WERI-Rb-1 (cell line): ENCODE measurements around the gene GPBAR1.

Source experiments
- DNase-seq: peaks from one replicate; pipeline ENCODE4 v3.0.0-alpha.2; 2020
- H3K27ac ChIP-seq: fragments of 250-450 bp; sonication (Bioruptor Pico); 2 replicates; pipeline ENCODE4 v1.5.1; 2020; ENCODE audit warnings: mild to moderate bottlenecking, moderate library complexity
- H3K27me3 ChIP-seq: fragments of 250-450 bp; sonication (Bioruptor Pico); 2 replicates; pipeline ENCODE4 v1.5.1; 2021; ENCODE audit warnings: mild to moderate bottlenecking, low read depth, moderate library complexity; ENCODE audit not compliant: insufficient read depth, severe bottlenecking
- H3K36me3 ChIP-seq: fragments of 250-450 bp; sonication (Bioruptor Pico); 2 replicates; pipeline ENCODE4 v1.5.1; 2020; ENCODE audit warnings: mild to moderate bottlenecking, moderate library complexity
- H3K4me3 ChIP-seq: 2 replicates; pipeline ENCODE4 v1.5.1; 2011; ENCODE audit warnings: low read depth, mild to moderate bottlenecking, control low read depth, low read length
- H3K9me3 ChIP-seq: fragments of 250-450 bp; sonication (Bioruptor Pico); 2 replicates; pipeline ENCODE4 v1.5.1; 2021; ENCODE audit warnings: mild to moderate bottlenecking, moderate library complexity; ENCODE audit not compliant: severe bottlenecking
- TF ChIP-seq, protein P1 (sequence below): IDR thresholded peaks from 2 replicates; pipeline ENCODE4 v1.5.1; 2011; ENCODE audit warnings: low read depth, mild to moderate bottlenecking, control low read depth, inconsistent platforms, low read length

GPBAR1 gene

DNA sequence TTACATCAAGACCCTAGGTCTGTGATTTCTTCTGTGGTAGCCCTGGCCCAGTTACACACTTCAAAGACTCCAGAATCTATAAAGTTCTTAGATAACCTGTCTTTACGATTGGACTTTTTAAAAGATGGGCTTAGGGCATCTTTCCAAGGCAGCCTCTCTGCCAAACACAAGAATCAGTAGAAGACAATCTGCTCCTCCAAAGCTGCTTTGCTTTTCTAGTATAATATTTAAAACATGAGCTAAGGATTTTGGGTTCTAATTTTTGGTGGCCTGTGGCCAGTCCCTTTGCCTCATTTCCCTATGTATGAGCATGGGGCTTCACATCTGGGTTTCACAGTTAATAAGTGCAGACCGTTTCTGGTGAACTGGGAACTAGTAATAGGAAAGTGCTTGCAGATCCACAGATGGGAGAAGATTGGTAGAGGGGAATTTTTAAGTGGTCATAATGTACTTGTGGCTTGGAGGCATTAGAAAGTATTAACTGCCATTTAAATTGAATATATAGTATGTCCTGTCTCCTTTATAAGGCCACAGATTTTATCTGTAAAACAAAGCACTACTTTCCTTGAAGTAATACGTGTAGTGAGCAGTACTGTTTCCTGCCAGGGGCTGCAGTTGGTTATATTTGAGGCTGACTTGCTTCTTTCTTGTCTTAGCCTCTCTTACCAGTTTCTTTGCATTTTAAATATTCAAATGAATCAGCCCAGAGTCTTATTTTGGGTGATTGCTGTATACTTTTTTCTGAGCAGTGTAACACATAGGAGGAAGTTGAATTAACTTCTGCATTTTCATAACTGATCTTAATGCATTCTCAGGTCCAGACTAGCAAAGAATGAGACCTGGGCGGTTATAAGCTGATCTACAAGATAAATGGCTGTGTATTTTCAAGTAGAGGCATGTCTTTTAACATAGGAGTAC is 42.3 kb upstream of the GPBAR1 start:
- Histone ChIP-seq H3K27me3 (no peaks in the 10 kb centered on the region), H3K27ac (no peak overlapping the region), H3K36me3 (peaks cover 6% of the 10 kb centered on the region), H3K4me3 (peak overlapping the region; percentile 76), H3K9me3 (no peaks in the 10 kb centered on the region)
- TF ChIP-seq, protein P1, sequence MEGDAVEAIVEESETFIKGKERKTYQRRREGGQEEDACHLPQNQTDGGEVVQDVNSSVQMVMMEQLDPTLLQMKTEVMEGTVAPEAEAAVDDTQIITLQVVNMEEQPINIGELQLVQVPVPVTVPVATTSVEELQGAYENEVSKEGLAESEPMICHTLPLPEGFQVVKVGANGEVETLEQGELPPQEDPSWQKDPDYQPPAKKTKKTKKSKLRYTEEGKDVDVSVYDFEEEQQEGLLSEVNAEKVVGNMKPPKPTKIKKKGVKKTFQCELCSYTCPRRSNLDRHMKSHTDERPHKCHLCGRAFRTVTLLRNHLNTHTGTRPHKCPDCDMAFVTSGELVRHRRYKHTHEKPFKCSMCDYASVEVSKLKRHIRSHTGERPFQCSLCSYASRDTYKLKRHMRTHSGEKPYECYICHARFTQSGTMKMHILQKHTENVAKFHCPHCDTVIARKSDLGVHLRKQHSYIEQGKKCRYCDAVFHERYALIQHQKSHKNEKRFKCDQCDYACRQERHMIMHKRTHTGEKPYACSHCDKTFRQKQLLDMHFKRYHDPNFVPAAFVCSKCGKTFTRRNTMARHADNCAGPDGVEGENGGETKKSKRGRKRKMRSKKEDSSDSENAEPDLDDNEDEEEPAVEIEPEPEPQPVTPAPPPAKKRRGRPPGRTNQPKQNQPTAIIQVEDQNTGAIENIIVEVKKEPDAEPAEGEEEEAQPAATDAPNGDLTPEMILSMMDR: no peak
- DNase-seq: no peak

DNA sequence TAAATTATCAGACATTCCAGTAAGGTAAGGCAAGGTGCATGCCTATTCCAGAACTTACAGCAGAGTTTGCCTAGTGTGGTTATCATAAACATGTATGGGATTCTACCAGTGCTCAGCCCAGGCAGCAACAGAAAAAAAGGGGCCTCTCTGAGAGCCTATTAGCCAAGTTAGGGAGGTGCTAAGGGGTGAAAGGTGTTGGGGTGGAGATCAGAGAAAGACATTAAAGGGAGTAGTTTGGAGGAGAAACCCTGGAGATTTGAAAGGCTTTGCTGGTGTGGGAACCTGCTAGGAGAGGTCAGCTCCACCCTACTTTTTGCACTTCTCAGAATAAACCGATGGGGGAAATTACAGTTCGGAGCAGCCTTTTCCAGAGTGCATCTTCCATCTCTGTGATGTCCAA is 40.9 kb upstream of the GPBAR1 start:
- Histone ChIP-seq H3K9me3 (no peaks in the 10 kb centered on the region), H3K27ac (no peak overlapping the region), H3K27me3 (no peaks in the 10 kb centered on the region), H3K4me3 (no peak overlapping the region), H3K36me3 (peaks cover 18% of the 10 kb centered on the region)
- DNase-seq: no peak
- TF ChIP-seq, protein P1: no peak

DNA sequence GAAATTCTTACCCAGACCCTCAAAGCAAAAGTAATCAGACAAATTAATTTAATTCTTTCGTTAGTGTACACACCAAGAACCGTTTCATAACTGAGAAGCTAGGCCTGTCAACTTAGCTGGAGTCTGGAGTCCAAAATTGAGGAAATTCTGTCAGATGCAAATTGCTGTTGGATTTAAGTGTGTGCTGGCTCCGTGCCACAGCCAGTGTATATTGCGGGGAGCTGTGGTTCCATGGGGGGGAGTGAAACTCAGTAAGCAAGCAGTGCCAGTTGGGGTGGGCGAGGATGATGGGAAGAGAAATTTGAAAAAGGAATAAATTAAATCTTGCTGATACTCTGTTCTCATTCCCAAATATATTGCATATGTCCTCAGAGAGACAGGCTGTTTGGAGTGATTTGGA is 39.8 kb upstream of the GPBAR1 start:
- DNase-seq: no peak
- no peaks in the 10 kb centered on the region for H3K27me3 ChIP-seq
- no peak overlapping the region for H3K27ac ChIP-seq
- H3K4me3 ChIP-seq: no peak overlapping the region
- TF ChIP-seq, protein P1: no peak
- peaks cover 26% of the 10 kb centered on the region for H3K36me3 ChIP-seq
- H3K9me3 ChIP-seq: no peaks in the 10 kb centered on the region

DNA sequence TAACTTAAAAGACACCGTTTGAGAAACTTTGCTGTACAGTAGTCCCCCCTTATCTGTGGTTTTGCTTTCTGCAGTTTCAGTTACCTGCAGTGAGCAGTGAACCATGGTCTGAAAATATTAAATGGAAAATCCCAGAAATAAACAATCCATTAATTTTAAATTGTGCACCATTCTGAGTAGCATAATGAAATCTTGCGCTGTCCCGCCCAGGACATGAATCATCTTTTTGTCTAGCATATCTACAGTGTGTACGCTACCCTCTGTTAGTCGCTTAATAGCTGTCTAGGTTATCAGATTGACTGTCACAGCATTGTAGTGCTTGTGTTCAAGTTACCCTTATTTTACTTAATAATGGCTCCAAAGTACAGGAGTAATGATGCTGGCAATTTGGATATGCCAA is 37.8 kb upstream of the GPBAR1 start:
- no peaks in the 10 kb centered on the region for H3K9me3 ChIP-seq
- H3K27me3 ChIP-seq: no peaks in the 10 kb centered on the region
- peaks cover 35% of the 10 kb centered on the region for H3K36me3 ChIP-seq
- DNase-seq: no peak
- H3K4me3 ChIP-seq: no peak overlapping the region
- TF ChIP-seq, protein P1: no peak
- H3K27ac ChIP-seq: no peak overlapping the region

DNA sequence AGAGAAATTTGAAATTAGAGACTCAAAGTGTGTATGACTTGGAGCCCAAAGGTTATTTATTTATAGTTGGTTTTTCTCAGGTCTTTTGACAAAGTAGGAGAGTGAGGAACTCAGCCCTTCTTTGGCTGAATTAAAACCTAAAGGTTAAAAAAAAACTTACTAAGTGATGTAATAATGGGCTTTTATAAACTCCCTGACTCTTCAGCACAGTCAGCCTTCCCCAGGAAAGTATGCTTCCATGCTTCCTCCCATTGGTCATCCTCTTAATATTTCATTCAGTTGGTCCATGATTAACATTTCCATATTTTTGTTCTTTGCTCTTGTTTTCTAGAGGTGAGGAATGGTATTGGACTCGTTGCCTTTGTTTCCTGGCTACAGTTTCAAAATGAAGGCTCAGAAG is 36.6 kb upstream of the GPBAR1 start:
- H3K36me3 ChIP-seq: peaks cover 43% of the 10 kb centered on the region
- H3K27me3 ChIP-seq: no peaks in the 10 kb centered on the region
- H3K9me3 ChIP-seq: no peaks in the 10 kb centered on the region
- no peak for DNase-seq
- no peak overlapping the region for H3K27ac ChIP-seq
- H3K4me3 ChIP-seq: no peak overlapping the region
- TF ChIP-seq, protein P1: no peak
